OCI-LY7 (cell line): Measurements from ENCODE around the gene NALCN.
A peak's percentile ranks its signal among the peaks of the same experiment; 100 is the strongest.

Experiments
- CTCF ChIP-seq: fragments of 200-600 bp; sonication (generic); conservative IDR thresholded peaks from 2 replicates; pipeline ENCODE4 v1.5.1; 2014; ENCODE audit warnings: mild to moderate bottlenecking, antibody characterized with exemption, low read length, moderate library complexity, mixed read lengths
- EZH2phosphoT487 ChIP-seq: fragments of 200-600 bp; sonication (generic); IDR thresholded peaks from 2 replicates; pipeline ENCODE4 v1.6.1; 2018; ENCODE audit warnings: low read depth, borderline replicate concordance, mild to moderate bottlenecking, mixed run types, antibody characterized with exemption, low read length, moderate library complexity, mixed read lengths

GRCh38 chr13:101144808-101145419, 271.4 kb downstream of the NALCN start:
- TF ChIP-seq CTCF, result peak; percentile 77
- no peak for TF ChIP-seq EZH2phosphoT487
